Ovary (tissue), 9 donors: ENCODE results near the gene GNB1. TPM values are rescaled to one million over a fixed set of nuclear protein-coding genes. Genes with fewer than 3 reads are reported as not detected.

Experiments
- DNase-seq, 5 donors: peaks; one replicate each; pipeline ENCODE4 v3.0.0-alpha.2; 2019 to 2020
- H3K27ac ChIP-seq, 2 donors: fragments of 200-600 bp; one replicate each; pipeline versions ENCODE4 v1.5.1 to v1.8.0; 2019 to 2022
- H3K27me3 ChIP-seq: fragments of 200-600 bp; one replicate; pipeline ENCODE4 v1.8.0; 2022
- H3K36me3 ChIP-seq: fragments of 200-600 bp; sonication (generic); one replicate; pipeline ENCODE4 v1.5.1; 2019
- H3K4me1 ChIP-seq: one replicate; pipeline ENCODE4 v1.8.1; 2013; ENCODE audit warnings: mild to moderate bottlenecking, moderate library complexity; ENCODE audit not compliant: insufficient read depth
- H3K4me3 ChIP-seq: fragments of 200-600 bp; sonication (generic); one replicate; pipeline ENCODE4 v1.5.1; 2017
- H3K9me3 ChIP-seq, 2 donors: fragments of 200-600 bp in 1 of 2; sonication (generic) in 1 of 2; one replicate each; pipeline versions ENCODE4 v1.5.1 to v1.8.1; 2013 to 2019; ENCODE audit warnings: mild to moderate bottlenecking in 1 of 2, moderate library complexity in 1 of 2
- EP300 ChIP-seq: sonication (generic); formaldehyde crosslinking; IDR thresholded peaks from one replicate; pipeline ENCODE4 v1.6.1; 2017; ENCODE audit warnings: antibody characterized with exemption
- POLR2A ChIP-seq: fragments of 450-650 bp; IDR thresholded peaks from one replicate; pipeline ENCODE4 v1.6.1; 2017; ENCODE audit warnings: antibody characterized with exemption, mild to moderate bottlenecking, moderate library complexity
- WGBS, 3 donors: extraction: QIAGEN DNeasy Blood & Tissue Kit in 1 of 3; methylation state at CpG; one replicate each; pipeline versions ENCODE4 v1.1.5 to v1.1.7; 2013 to 2017; 5-methylcytosine and 5-hydroxymethylcytosine counted together
- intact Hi-C, 4 donors: fragments of 100-400 bp; cut with DNase I; formaldehyde crosslinking; loops; one replicate each; pipeline versions ENCODE4 v1.11.0 to v1.15.1; 2022 to 2023
- polyA plus RNA-seq, 2 donors: library from polyadenylated mRNA; stranded (reverse); fragments of 200-250 nt in 1 of 2; fragments of 350-450 nt in 1 of 2; fragmentation: Illumina TruSeq in 1 of 2; extraction: RNeasy Lipid Tissue Mini Kit (QIAGEN cat#74804) in 1 of 2; gene quantifications; one replicate each; pipeline ENCODE4 v1.2.3, GENCODE V29; 2013 to 2014
- total RNA-seq, 7 donors: library from RNA; depleted of rRNA in 2 of 7; stranded (reverse); fragments of >200 nt in 2 of 7; fragmentation: NEBNext Ultra II Directional in 3 of 7; extraction: Animal tissue kit (Norgen Biotek cat#: 25700) in 3 of 7; gene quantifications; one replicate each; pipeline versions ENCODE4 v1.1.0 to v1.2.4, GENCODE V29; 2016 to 2023
- TF ChIP-seq, protein P1 (sequence below), 3 donors: fragments of 450-650 bp in 2 of 3; fragments of 200-600 bp in 1 of 3; IDR thresholded peaks; one replicate each; pipeline versions ENCODE4 v1.5.1 to v1.8.0; 2016 to 2022; ENCODE audit warnings: antibody characterized with exemption in 3 of 3, mild to moderate bottlenecking in 1 of 3
- donor health status: DM: no; HTN: no; CAD: no; lungs with moderate emphysema.
- donor health status: DM: no; HTN: no; CAD: no.
- donor health status: Bipolar disorder and iron deficiency.
- donor health status: DM: yes; HTN: yes; CAD: no.
- donor health status: DM: no; HTN: no; CAD: no.
- donor health status: DM: yes; HTN: yes; CAD: no.

Gene GNB1
- total and polyA plus RNA-seq, 9 donors: 92.9 to 314 (median 255) TPM

DNA sequence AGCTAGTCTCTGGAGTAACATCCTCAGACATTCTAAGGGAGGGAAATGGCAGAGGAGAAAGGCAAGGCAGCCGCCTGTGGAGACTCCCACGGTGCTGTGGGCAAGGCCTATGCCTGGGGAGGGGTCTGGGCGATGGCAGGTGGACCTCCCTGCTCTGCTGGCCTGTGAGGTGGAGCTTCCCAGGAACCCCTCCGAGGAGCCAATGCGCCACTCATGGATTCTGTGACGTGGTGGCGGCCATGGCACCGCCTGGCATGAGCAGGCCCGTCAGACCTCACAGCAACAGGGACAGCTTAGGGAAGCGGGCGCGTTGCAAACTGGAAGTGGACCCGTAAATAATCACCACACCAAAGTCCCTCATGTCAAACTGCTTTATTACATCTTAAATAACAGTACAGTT lies 106.0 kb downstream of the GNB1 start:
- no peak overlapping the region for H3K27ac ChIP-seq
- TF ChIP-seq, protein P1, sequence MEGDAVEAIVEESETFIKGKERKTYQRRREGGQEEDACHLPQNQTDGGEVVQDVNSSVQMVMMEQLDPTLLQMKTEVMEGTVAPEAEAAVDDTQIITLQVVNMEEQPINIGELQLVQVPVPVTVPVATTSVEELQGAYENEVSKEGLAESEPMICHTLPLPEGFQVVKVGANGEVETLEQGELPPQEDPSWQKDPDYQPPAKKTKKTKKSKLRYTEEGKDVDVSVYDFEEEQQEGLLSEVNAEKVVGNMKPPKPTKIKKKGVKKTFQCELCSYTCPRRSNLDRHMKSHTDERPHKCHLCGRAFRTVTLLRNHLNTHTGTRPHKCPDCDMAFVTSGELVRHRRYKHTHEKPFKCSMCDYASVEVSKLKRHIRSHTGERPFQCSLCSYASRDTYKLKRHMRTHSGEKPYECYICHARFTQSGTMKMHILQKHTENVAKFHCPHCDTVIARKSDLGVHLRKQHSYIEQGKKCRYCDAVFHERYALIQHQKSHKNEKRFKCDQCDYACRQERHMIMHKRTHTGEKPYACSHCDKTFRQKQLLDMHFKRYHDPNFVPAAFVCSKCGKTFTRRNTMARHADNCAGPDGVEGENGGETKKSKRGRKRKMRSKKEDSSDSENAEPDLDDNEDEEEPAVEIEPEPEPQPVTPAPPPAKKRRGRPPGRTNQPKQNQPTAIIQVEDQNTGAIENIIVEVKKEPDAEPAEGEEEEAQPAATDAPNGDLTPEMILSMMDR (IDR thresholded peaks at IDR 0.05): no peak
- TF ChIP-seq EP300 (no peak), POLR2A (no peak)
- no peaks in the 10 kb centered on the region for H3K9me3 ChIP-seq
- no peak overlapping the region for H3K4me3 ChIP-seq
- H3K27me3 ChIP-seq: no peaks in the 10 kb centered on the region
- H3K4me1 ChIP-seq: peaks cover 26% of the 10 kb centered on the region
- no peak for DNase-seq
- H3K36me3 ChIP-seq: no peaks in the 10 kb centered on the region
- intact Hi-C loops: loop anchor here in 2 of 4 donors (5.0 to 10.0 kb wide), 2 partner anchors 110 to 122 kb away; partner anchors contain the start of gene GNB1 (in 1 of the 2)
- WGBS, 3 donors: 88 to 92% (median 89%) methylated on average over 13 of the region's 13 CpGs

DNA sequence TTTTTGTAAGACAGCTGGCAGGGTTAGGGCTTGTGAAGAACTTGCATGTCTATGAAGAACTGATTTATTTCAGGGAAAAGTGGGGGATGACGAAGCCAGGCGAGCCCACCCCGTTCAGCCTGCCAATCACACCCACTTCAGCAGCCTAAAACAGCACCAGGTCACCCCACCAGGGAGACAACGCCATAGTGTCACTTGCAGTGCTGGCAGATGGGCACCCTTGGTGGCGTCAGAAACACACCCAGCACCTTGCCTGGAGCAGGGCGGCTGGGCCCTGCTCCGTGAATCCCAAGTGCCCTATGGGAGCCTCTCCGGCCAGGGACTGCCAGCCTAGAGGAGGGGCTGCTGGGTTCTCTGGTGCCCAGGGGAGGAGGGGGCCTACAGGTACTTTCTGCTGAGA lies 107.6 kb downstream of the GNB1 start:
- H3K36me3 ChIP-seq: no peaks in the 10 kb centered on the region
- H3K4me3 ChIP-seq: no peak overlapping the region
- TF ChIP-seq, protein P1 (IDR thresholded peaks at IDR 0.05): no peak
- TF ChIP-seq POLR2A: no peak
- no peak for TF ChIP-seq EP300
- no peak for DNase-seq
- intact Hi-C loops: loop anchor here in 2 of 4 donors (5.0 to 10.0 kb wide), 2 partner anchors 111 to 124 kb away; partner anchors contain the start of gene GNB1 (in 1 of the 2)
- H3K4me1 ChIP-seq: peaks cover 34% of the 10 kb centered on the region
- no peaks in the 10 kb centered on the region for H3K27me3 ChIP-seq
- no peaks in the 10 kb centered on the region for H3K9me3 ChIP-seq
- H3K27ac ChIP-seq: no peak overlapping the region
- WGBS, 3 donors: 73 to 80% (median 78%) methylated on average over 8 of the region's 8 CpGs

DNA sequence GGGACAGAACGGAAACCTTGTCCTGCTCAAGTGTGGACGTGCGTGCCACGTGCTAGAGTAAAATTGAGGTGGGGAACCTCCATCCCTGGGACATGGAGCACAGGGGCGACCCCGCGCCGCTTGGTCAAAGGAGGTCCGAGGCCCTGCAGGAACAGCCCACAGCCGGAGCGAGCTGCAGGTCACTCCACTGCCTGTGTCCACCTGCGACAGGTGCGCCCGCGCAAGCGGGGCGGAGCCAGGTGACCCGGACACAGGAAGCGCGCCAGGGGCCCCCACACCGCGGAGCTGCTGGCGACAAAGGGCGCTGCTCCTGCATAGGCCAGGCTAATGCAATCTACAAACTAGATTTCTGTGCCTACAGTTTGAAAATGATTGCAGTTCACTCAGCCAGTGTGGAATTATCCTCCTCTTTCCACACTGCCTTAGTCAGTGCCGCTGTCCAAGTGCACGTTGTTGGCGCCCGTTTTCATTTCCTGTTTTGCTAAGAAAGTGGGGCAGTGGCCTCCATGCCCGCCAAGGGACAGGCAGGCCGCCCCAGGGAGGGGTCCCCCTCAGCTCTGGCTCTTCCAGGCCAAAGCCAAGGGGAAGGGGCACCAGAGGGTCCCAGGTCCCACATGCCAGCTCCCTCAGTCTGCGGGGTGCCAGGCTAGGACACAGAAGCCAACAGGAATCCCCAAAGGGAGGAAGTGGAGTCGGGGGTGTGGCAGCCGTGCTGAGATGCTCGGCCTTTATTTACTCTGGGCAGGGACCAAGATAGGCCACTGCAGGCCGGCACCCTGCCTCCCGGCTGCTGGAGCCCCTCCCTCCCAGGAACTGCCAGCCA lies 108.3 kb downstream of the GNB1 start:
- 1 to 3% (median 1%) methylated on average over 30 to 36 of the region's 36 CpGs for WGBS, 3 donors
- Histone ChIP-seq H3K27ac (peak overlapping the region in 1 of 2 donors; percentile 42), H3K9me3 (no peaks in the 10 kb centered on the region), H3K27me3 (no peaks in the 10 kb centered on the region), H3K36me3 (no peaks in the 10 kb centered on the region), H3K4me1 (peaks cover 34% of the 10 kb centered on the region), H3K4me3 (no peak overlapping the region)
- DNase-seq: peak; percentile 46 to 62 (median 56)
- TF ChIP-seq EP300 (no peak), POLR2A (no peak)
- intact Hi-C loops: loop anchor here in 2 of 4 donors (5.0 to 10.0 kb wide), 2 partner anchors 112 to 125 kb away; partner anchors contain the start of gene GNB1 (in 1 of the 2)

DNA sequence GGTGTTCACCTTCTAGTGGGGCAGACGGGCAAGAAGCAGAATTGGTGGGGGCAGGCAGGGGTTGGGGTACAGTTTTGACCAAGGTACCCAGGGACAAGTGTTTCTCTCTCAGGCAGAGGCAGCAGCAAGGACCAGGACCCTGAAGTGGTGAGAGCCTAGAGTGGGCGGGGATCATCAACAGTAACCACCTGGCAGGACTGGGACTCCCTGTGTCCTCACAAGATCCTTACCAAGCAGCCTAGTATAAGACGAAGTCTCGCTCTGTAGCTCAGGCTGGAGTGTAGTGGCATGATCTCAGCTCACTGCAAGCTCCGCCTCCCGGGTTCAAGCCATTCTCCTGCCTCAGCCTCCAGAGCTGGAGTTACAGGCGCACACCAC lies 109.4 kb downstream of the GNB1 start:
- peaks cover 39% of the 10 kb centered on the region for H3K4me1 ChIP-seq

More for the DNA sequence above, 109.4 kb downstream of the GNB1 start:
- 63 to 67% (median 65%) methylated on average over 7 of the region's 7 CpGs for WGBS, 3 donors
- intact Hi-C loops: loop anchor here in 2 of 4 donors (5.0 to 10.0 kb wide), 2 partner anchors 113 to 126 kb away; partner anchors contain the start of gene GNB1 (in 1 of the 2)
- DNase-seq: no peak
- Histone ChIP-seq H3K36me3 (no peaks in the 10 kb centered on the region), H3K4me3 (no peak overlapping the region), H3K27me3 (no peaks in the 10 kb centered on the region), H3K9me3 (no peaks in the 10 kb centered on the region), H3K27ac (no peak overlapping the region)
- TF ChIP-seq, protein P1 (IDR thresholded peaks at IDR 0.05): no peak
- TF ChIP-seq POLR2A (no peak), EP300 (no peak)
